ENCODE measurements around the gene MANEA.
"Not testable (repeated sequence)": the region's sequence is repeated elsewhere in the genome, so short reads cannot be mapped to it uniquely, and the experiment has no call there.

Gene MANEA

GRCh38 chr6:95577304-95578105, at the start of gene MANEA:
Gene MANEA, plus strand, starts transcription at chr6:95577535. Its CDS starts 8,905 bp downstream, at chr6:95586440.
- peaks cover 68% of the 10 kb centered on the region for H3K4me1 Mint-ChIP-seq

GRCh38 chr6:95529762-95530161, 47.6 kb upstream of the MANEA start:
- Mint-ChIP-seq H3K36me3 (peaks cover 1% of the 10 kb centered on the region), H3K27me3 (peaks cover 9% of the 10 kb centered on the region), H3K27ac (no peak overlapping the region), H3K4me3 (no peak overlapping the region), H3K9me3 (no peaks in the 10 kb centered on the region), H3K4me1 (no peaks in the 10 kb centered on the region)

More at GRCh38 chr6:95577304-95578105, at the start of gene MANEA:
- Mint-ChIP-seq H3K36me3 (no peaks in the 10 kb centered on the region), H3K4me3 (peak within 1 kb of the TSS; percentile 98), H3K9me3 (no peaks in the 10 kb centered on the region), H3K27ac (peak within 1 kb of the TSS; percentile 97), H3K27me3 (no peaks in the 10 kb centered on the region)

- Mint-ChIP-seq H3K4me1 (no peaks in the 10 kb centered on the region), H3K27me3 (peaks cover 9% of the 10 kb centered on the region), H3K36me3 (peaks cover 1% of the 10 kb centered on the region), H3K4me3 (no peak overlapping the region), H3K27ac (no peak overlapping the region), H3K9me3 (no peaks in the 10 kb centered on the region)
Observed at GRCh38 chr6:95530176-95530819, 47.0 kb upstream of the MANEA start.

GRCh38 chr6:95543798-95544197, 33.5 kb upstream of the MANEA start:
- H3K9me3 Mint-ChIP-seq: no peaks in the 10 kb centered on the region
- peaks cover 9% of the 10 kb centered on the region for H3K27me3 Mint-ChIP-seq
- H3K4me3 Mint-ChIP-seq: no peak overlapping the region
- no peaks in the 10 kb centered on the region for H3K36me3 Mint-ChIP-seq
- H3K4me1 Mint-ChIP-seq: no peaks in the 10 kb centered on the region
- H3K27ac Mint-ChIP-seq: no peak overlapping the region

GRCh38 chr6:95544517-95545225, 32.7 kb upstream of the MANEA start:
- H3K27ac Mint-ChIP-seq: no peak overlapping the region
- no peaks in the 10 kb centered on the region for H3K4me1 Mint-ChIP-seq
- no peaks in the 10 kb centered on the region for H3K9me3 Mint-ChIP-seq
- no peaks in the 10 kb centered on the region for H3K36me3 Mint-ChIP-seq
- H3K4me3 Mint-ChIP-seq: no peak overlapping the region
- H3K27me3 Mint-ChIP-seq: peaks cover 5% of the 10 kb centered on the region

- Mint-ChIP-seq H3K27ac (no peak overlapping the region), H3K4me3 (no peak overlapping the region), H3K4me1 (no peaks in the 10 kb centered on the region), H3K27me3 (peaks cover 5% of the 10 kb centered on the region), H3K36me3 (no peaks in the 10 kb centered on the region), H3K9me3 (no peaks in the 10 kb centered on the region)
Observed at GRCh38 chr6:95545226-95545625, 32.1 kb upstream of the MANEA start.

- Mint-ChIP-seq H3K36me3 (no peaks in the 10 kb centered on the region), H3K4me3 (no peak overlapping the region), H3K4me1 (no peaks in the 10 kb centered on the region), H3K27ac (no peak overlapping the region), H3K27me3 (peaks cover 5% of the 10 kb centered on the region), H3K9me3 (no peaks in the 10 kb centered on the region)
Observed at GRCh38 chr6:95545686-95546085, 31.6 kb upstream of the MANEA start.

- H3K36me3 Mint-ChIP-seq: no peaks in the 10 kb centered on the region
Observed at GRCh38 chr6:95546148-95546547, 31.2 kb upstream of the MANEA start.

GRCh38 chr6:95547043-95547442, 30.3 kb upstream of the MANEA start:
- no peak overlapping the region for H3K27ac Mint-ChIP-seq
- no peak overlapping the region for H3K4me3 Mint-ChIP-seq
- peaks cover 5% of the 10 kb centered on the region for H3K27me3 Mint-ChIP-seq
- no peaks in the 10 kb centered on the region for H3K4me1 Mint-ChIP-seq
- H3K36me3 Mint-ChIP-seq: no peaks in the 10 kb centered on the region
- H3K9me3 Mint-ChIP-seq: no peaks in the 10 kb centered on the region

More at GRCh38 chr6:95546148-95546547, 31.2 kb upstream of the MANEA start:
- Mint-ChIP-seq H3K9me3 (no peaks in the 10 kb centered on the region), H3K4me3 (no peak overlapping the region), H3K4me1 (no peaks in the 10 kb centered on the region), H3K27me3 (peaks cover 5% of the 10 kb centered on the region), H3K27ac (no peak overlapping the region)

GRCh38 chr6:95548188-95548786, 29.0 kb upstream of the MANEA start:
- no peaks in the 10 kb centered on the region for H3K36me3 Mint-ChIP-seq

GRCh38 chr6:95551678-95552324, 25.5 kb upstream of the MANEA start:
- Mint-ChIP-seq H3K27me3 (peaks cover 2% of the 10 kb centered on the region), H3K4me3 (no peak overlapping the region), H3K4me1 (no peaks in the 10 kb centered on the region), H3K36me3 (peaks cover 8% of the 10 kb centered on the region), H3K9me3 (peaks cover 9% of the 10 kb centered on the region), H3K27ac (no peak overlapping the region)

More at GRCh38 chr6:95548188-95548786, 29.0 kb upstream of the MANEA start:
- Mint-ChIP-seq H3K9me3 (peaks cover 4% of the 10 kb centered on the region), H3K27ac (no peak overlapping the region), H3K4me3 (no peak overlapping the region), H3K27me3 (peaks cover 7% of the 10 kb centered on the region), H3K4me1 (no peaks in the 10 kb centered on the region)

GRCh38 chr6:95553880-95554279, 23.5 kb upstream of the MANEA start:
- peaks cover 2% of the 10 kb centered on the region for H3K27me3 Mint-ChIP-seq
- H3K27ac Mint-ChIP-seq: no peak overlapping the region
- no peak overlapping the region for H3K4me3 Mint-ChIP-seq
- no peaks in the 10 kb centered on the region for H3K4me1 Mint-ChIP-seq
- peaks cover 14% of the 10 kb centered on the region for H3K36me3 Mint-ChIP-seq
- H3K9me3 Mint-ChIP-seq: peaks cover 9% of the 10 kb centered on the region

- not testable (repeated sequence) for H3K4me3 Mint-ChIP-seq, H3K27me3 Mint-ChIP-seq, H3K9me3 Mint-ChIP-seq, H3K4me1 Mint-ChIP-seq, H3K27ac Mint-ChIP-seq
- H3K36me3 Mint-ChIP-seq: peaks cover 13% of the 10 kb centered on the region
Observed at GRCh38 chr6:95560956-95561355, 16.4 kb upstream of the MANEA start.

- H3K36me3 Mint-ChIP-seq: peaks cover 1% of the 10 kb centered on the region
- no peaks in the 10 kb centered on the region for H3K27me3 Mint-ChIP-seq
- H3K27ac Mint-ChIP-seq: no peak overlapping the region
- H3K4me3 Mint-ChIP-seq: no peak overlapping the region
- H3K9me3 Mint-ChIP-seq: no peaks in the 10 kb centered on the region
- peaks cover 20% of the 10 kb centered on the region for H3K4me1 Mint-ChIP-seq
Observed at GRCh38 chr6:95569560-95569959, 7.8 kb upstream of the MANEA start.

- Mint-ChIP-seq H3K27ac (no peak overlapping the region), H3K9me3 (no peaks in the 10 kb centered on the region), H3K27me3 (no peaks in the 10 kb centered on the region), H3K36me3 (peaks cover 1% of the 10 kb centered on the region), H3K4me1 (peaks cover 38% of the 10 kb centered on the region), H3K4me3 (no peak overlapping the region)
Observed at GRCh38 chr6:95572098-95572497, 5.2 kb upstream of the MANEA start.
